Ishikawa (cell line): ENCODE data around the gene EDARADD.
A peak's percentile ranks its signal among the peaks of the same experiment; 100 is the strongest.

Experiments
- CEBPB ChIP-seq: IDR thresholded peaks from 2 replicates; pipeline ENCODE4 v1.6.1; 2012
- EP300 ChIP-seq: IDR thresholded peaks from 2 replicates; pipeline ENCODE4 v1.6.1; 2012; ENCODE audit warnings: borderline replicate concordance
- MAX ChIP-seq: IDR thresholded peaks from 2 replicates; pipeline ENCODE4 v1.6.1; 2012
- RAD21 ChIP-seq: IDR thresholded peaks from 2 replicates; pipeline ENCODE4 v1.6.1; 2012; ENCODE audit warnings: low read depth
- TAF1 ChIP-seq: IDR thresholded peaks from 2 replicates; pipeline ENCODE4 v1.6.1; 2012; ENCODE audit warnings: low read depth, mild to moderate bottlenecking
- TCF12 ChIP-seq: IDR thresholded peaks from 2 replicates; pipeline ENCODE4 v1.6.1; 2012; ENCODE audit warnings: low read depth
- TF ChIP-seq, protein P1 (sequence below): IDR thresholded peaks from 2 replicates; pipeline ENCODE4 v1.6.1; 2012; ENCODE audit warnings: low read depth, mild to moderate bottlenecking
- TF ChIP-seq, protein P2 (sequence below): IDR thresholded peaks from 2 replicates; pipeline ENCODE4 v1.6.1; 2012

GRCh38 chr1:236494586-236495466 lies 100.7 kb downstream of the EDARADD start:
- no peak for TF ChIP-seq MAX
- TF ChIP-seq, protein P1, sequence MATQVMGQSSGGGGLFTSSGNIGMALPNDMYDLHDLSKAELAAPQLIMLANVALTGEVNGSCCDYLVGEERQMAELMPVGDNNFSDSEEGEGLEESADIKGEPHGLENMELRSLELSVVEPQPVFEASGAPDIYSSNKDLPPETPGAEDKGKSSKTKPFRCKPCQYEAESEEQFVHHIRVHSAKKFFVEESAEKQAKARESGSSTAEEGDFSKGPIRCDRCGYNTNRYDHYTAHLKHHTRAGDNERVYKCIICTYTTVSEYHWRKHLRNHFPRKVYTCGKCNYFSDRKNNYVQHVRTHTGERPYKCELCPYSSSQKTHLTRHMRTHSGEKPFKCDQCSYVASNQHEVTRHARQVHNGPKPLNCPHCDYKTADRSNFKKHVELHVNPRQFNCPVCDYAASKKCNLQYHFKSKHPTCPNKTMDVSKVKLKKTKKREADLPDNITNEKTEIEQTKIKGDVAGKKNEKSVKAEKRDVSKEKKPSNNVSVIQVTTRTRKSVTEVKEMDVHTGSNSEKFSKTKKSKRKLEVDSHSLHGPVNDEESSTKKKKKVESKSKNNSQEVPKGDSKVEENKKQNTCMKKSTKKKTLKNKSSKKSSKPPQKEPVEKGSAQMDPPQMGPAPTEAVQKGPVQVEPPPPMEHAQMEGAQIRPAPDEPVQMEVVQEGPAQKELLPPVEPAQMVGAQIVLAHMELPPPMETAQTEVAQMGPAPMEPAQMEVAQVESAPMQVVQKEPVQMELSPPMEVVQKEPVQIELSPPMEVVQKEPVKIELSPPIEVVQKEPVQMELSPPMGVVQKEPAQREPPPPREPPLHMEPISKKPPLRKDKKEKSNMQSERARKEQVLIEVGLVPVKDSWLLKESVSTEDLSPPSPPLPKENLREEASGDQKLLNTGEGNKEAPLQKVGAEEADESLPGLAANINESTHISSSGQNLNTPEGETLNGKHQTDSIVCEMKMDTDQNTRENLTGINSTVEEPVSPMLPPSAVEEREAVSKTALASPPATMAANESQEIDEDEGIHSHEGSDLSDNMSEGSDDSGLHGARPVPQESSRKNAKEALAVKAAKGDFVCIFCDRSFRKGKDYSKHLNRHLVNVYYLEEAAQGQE: no peak
- no peak for TF ChIP-seq TAF1
- TF ChIP-seq, protein P2, sequence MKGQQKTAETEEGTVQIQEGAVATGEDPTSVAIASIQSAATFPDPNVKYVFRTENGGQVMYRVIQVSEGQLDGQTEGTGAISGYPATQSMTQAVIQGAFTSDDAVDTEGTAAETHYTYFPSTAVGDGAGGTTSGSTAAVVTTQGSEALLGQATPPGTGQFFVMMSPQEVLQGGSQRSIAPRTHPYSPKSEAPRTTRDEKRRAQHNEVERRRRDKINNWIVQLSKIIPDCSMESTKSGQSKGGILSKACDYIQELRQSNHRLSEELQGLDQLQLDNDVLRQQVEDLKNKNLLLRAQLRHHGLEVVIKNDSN: no peak
- TF ChIP-seq TCF12: no peak
- no peak for TF ChIP-seq EP300
- no peak for TF ChIP-seq RAD21
- TF ChIP-seq CEBPB: peak; percentile 96
